Activated T-cell treated with anti-CD3 and anti-CD28 coated beads, Interleukin-2, amount 50 U/mL, for 72 hours (primary cell): ENCODE results near the gene PHOX2A. TPM values are rescaled to one million over a fixed set of nuclear protein-coding genes. Genes with fewer than 3 reads are reported as not detected.
"Not testable (repeated sequence)": the region's sequence is repeated elsewhere in the genome, so short reads cannot be mapped to it uniquely, and the experiment has no call there.

Source experiments
- ATAC-seq, 2 donors: fragments of 150-1000 bp; cut with Tn5 transposase; replicated peaks in 1 of 2; 2 replicates each; pipeline ENCODE4 v1.10.0; 2021; ENCODE audit warnings: moderate library complexity in 2 of 2, mild to moderate bottlenecking in 1 of 2
- DNase-seq, 2 donors: peaks; one replicate each; pipeline ENCODE4 v3.0.0; 2021 to 2022; ENCODE audit warnings: mixed read lengths in 1 of 2
- H3K27ac Mint-ChIP-seq: one replicate; pipeline ENCODE4 v1.8.0; 2022; ENCODE audit warnings: mild to moderate bottlenecking, moderate library complexity, mixed read lengths
- H3K27me3 Mint-ChIP-seq: one replicate; pipeline ENCODE4 v1.8.0; 2022; ENCODE audit warnings: low read depth, mixed read lengths
- H3K36me3 Mint-ChIP-seq, 2 donors: one replicate each; pipeline ENCODE4 v1.8.0; 2022; ENCODE audit warnings: mixed read lengths in 2 of 2, mild to moderate bottlenecking in 1 of 2; ENCODE audit not compliant: insufficient read depth in 2 of 2
- H3K4me1 Mint-ChIP-seq: one replicate; pipeline ENCODE4 v1.8.0; 2022; ENCODE audit warnings: low read depth, mixed read lengths
- H3K4me3 Mint-ChIP-seq, 2 donors: one replicate each; pipeline ENCODE4 v1.8.0; 2022; ENCODE audit warnings: mild to moderate bottlenecking in 2 of 2, mixed read lengths in 2 of 2, moderate library complexity in 2 of 2
- H3K9me3 Mint-ChIP-seq, 2 donors: one replicate each; pipeline ENCODE4 v1.8.0; 2022; ENCODE audit warnings: mixed read lengths in 2 of 2
- total RNA-seq, 2 donors: library from RNA; stranded (reverse); gene quantifications; one replicate each; pipeline ENCODE4 v1.2.3, GENCODE V29; 2022

Gene PHOX2A
- not detected for total RNA-seq

DNA sequence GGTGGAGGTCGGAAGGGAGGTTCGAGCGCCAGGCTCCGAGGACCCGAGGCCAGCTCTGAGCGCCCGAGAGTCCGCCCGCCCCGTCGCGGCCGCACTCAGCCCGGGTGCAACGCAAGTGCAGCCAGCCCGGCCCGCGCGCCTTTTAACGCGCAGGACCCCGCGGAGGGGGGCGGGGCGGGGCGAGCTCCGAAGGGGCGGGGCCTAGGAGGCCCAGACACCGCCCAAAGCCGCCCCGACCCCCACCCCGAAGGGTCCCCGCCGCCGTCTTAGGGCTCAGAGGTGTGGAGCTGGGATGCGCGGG, at the start of gene PHOX2A:
PHOX2A (minus strand) TSS at position 117 of the 301 bp plus-strand sequence. CDS start 172 bp downstream, outside the sequence.
- no peak within 1 kb of the TSS for H3K27ac Mint-ChIP-seq
- peak within 1 kb of the TSS; percentile 26 to 51 for H3K4me3 Mint-ChIP-seq
- H3K36me3 Mint-ChIP-seq: peaks cover 0 to 5% of the 10 kb centered on the region in 2 donors
- DNase-seq (no peak), ATAC-seq (peak in 1 of 2 donors; percentile 10)
- H3K9me3 Mint-ChIP-seq: no peaks in the 10 kb centered on the region
- H3K27me3 Mint-ChIP-seq: peaks cover 43% of the 10 kb centered on the region
- peaks cover 22% of the 10 kb centered on the region for H3K4me1 Mint-ChIP-seq

DNA sequence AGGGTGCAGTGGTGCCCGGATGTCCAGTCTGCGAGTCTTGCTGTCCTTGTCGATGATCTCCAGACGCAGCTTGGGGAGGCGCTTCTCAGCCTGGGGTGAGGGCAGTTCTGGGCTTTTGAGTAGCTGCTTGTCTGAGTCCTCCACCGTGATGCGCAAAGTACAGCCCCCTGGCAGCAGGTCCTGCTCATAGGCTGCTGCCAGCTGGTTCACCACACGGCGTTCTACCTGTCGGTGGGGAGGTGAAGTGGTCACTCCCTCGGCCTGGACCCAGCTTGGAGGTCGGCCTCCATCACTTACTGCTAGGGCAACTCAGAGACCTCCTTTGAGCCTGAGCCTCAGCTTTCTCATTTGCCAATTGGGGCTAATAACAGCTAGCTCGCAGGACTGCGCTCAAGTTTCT, 49.4 kb upstream of the PHOX2A start:
- Mint-ChIP-seq H3K9me3 (no peaks in the 10 kb centered on the region), H3K4me3 (no peak overlapping the region), H3K36me3 (no peaks in the 10 kb centered on the region), H3K27me3 (no peaks in the 10 kb centered on the region), H3K27ac (no peak overlapping the region), H3K4me1 (no peaks in the 10 kb centered on the region)
- ATAC-seq: no peak
- no peak for DNase-seq

DNA sequence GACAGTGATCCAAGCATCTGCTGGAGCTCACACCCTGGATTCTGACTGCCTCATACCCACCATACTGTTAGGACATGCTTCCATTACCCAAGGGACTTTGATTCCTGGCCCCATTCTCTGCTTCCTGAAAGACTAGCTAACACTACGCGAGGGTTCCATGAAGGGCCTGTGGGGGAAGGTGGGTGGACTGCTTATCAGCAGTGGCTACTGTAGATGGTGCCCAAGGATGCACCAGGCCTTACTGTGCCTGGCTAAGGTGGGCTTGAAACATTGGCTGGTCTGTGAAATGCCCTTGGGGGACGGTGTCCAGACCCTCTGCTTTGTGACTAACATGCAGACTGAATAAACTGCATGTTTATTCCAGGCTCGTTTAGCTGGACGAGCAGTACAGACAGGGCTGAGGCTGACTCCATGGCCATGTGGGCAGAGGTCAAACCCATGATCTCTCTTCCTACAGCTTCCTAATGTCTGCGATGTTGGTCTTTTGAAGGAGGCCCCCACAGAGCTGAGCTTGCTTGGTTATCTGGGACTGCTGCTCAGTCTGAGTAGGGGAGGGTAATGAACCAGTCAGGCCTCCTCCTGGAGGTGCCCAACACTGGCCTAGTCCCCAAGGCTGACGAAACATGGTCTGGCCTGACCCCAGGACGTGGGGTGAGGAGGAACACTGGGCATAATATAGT, 48.3 kb upstream of the PHOX2A start:
- Mint-ChIP-seq H3K9me3 (no peaks in the 10 kb centered on the region), H3K27me3 (no peaks in the 10 kb centered on the region), H3K4me1 (no peaks in the 10 kb centered on the region), H3K36me3 (no peaks in the 10 kb centered on the region), H3K4me3 (no peak overlapping the region), H3K27ac (no peak overlapping the region)
- DNase-seq: no peak
- ATAC-seq: no peak

DNA sequence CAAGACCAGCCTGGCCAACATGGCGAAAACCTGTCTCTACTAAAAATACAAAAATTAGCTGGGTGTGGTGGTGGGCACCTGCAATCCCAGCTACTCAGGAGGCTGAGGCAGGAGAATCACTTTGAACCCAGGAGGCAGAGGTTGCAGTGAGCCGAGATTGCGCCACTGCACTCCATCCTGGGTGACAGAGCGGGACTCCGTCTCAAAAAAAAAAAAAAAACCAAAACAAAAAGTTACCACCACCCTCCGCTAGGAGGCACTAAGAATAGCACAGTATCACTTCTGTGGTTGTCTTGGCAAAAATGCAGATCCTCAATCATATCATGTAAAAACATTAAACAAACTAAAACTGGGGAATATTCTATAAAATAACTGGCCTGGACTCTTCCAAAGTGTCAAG, 46.8 kb upstream of the PHOX2A start:
- H3K36me3 Mint-ChIP-seq, H3K9me3 Mint-ChIP-seq, H3K27me3 Mint-ChIP-seq, H3K4me1 Mint-ChIP-seq, H3K4me3 Mint-ChIP-seq: not testable (repeated sequence)
- DNase-seq (peak in 1 of 2 donors; percentile 23), ATAC-seq (peak in 1 of 2 donors; percentile 44)
- H3K27ac Mint-ChIP-seq: peak overlapping the region; percentile 42

DNA sequence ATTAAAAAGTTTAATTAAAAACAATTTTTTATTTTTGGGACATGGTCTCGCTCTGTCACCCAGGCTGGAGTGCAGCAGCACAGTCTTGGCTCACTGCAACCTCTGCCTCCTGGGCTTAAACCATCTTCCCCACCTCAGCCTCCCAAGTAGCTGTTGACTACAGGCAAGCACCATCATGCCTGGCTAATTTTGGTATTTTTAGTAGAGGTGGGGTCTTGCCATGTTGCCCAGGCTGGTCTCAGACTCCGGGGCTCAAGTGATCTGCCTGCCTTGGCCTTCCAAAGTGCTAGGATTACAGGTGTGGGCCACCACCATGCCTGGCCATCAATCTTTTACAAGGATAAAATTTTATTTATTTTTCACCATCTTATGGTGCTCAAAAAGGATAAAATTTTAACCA, 43.3 kb upstream of the PHOX2A start:
- H3K36me3 Mint-ChIP-seq: no peaks in the 10 kb centered on the region

DNA sequence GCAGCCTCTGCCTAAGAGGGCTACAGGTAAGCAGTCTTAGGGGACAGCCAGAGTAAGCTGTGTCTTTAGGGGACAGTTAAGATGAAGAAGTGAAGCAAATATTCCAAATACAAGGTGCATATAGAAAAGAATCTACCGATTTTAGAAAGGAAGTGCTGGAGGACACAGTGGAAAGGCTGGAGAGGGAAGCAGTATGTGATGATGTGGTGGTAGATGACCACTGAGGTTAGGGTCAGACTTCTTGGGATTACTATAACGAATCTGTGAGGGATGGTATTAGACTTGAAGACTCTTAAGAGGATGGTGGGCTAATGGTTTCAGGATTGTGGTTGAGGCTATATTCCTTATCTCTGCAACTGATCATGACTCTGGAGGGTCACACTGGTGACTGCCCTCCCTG, 40.0 kb upstream of the PHOX2A start:
- H3K27me3 Mint-ChIP-seq: peaks cover 16% of the 10 kb centered on the region
- no peaks in the 10 kb centered on the region for H3K4me1 Mint-ChIP-seq
- ATAC-seq: no peak
- H3K27ac Mint-ChIP-seq: no peak overlapping the region
- H3K4me3 Mint-ChIP-seq: no peak overlapping the region
- DNase-seq: no peak
- H3K36me3 Mint-ChIP-seq: no peaks in the 10 kb centered on the region
- H3K9me3 Mint-ChIP-seq: peaks cover 0 to 2% of the 10 kb centered on the region in 2 donors

More for the DNA sequence above, 43.3 kb upstream of the PHOX2A start:
- no peaks in the 10 kb centered on the region for H3K4me1 Mint-ChIP-seq
- no peak overlapping the region for H3K4me3 Mint-ChIP-seq
- H3K9me3 Mint-ChIP-seq: no peaks in the 10 kb centered on the region
- peaks cover 16% of the 10 kb centered on the region for H3K27me3 Mint-ChIP-seq
- no peak for DNase-seq
- no peak overlapping the region for H3K27ac Mint-ChIP-seq
- ATAC-seq: no peak

DNA sequence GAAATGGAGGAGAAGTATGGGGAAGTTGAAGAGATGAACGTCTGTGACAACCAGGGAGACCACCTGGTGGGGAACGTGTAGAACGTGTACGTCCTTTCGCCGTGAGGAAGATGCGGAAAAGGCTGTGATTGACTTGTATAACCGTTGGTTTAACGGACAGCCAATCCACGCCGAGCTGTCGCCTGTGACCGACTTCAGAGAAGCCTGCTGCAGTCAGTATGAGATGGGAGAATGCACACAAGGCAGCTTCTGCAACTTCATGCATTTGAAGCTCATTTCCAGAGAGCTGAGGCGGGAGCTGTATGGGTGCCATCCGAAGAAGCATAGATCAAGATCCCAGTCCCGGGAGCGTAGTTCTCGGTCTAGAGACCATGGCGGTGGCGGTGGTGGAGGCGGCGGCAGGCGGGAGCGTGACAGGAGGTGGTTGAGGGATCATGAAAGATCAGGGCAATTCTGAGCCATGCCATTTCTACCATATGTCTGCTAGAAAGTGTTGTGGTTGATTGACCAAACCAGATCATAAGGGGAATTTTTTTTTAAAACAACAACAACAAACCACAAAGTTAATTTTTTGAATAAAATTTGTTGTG, 36.8 kb upstream of the PHOX2A start:
- H3K4me3 Mint-ChIP-seq: no peak overlapping the region
- no peaks in the 10 kb centered on the region for H3K4me1 Mint-ChIP-seq
- H3K36me3 Mint-ChIP-seq: no peaks in the 10 kb centered on the region
- DNase-seq (no peak), ATAC-seq (no peak)
- no peak overlapping the region for H3K27ac Mint-ChIP-seq
- peaks cover 16% of the 10 kb centered on the region for H3K27me3 Mint-ChIP-seq
- H3K9me3 Mint-ChIP-seq: peaks cover 0 to 2% of the 10 kb centered on the region in 2 donors

DNA sequence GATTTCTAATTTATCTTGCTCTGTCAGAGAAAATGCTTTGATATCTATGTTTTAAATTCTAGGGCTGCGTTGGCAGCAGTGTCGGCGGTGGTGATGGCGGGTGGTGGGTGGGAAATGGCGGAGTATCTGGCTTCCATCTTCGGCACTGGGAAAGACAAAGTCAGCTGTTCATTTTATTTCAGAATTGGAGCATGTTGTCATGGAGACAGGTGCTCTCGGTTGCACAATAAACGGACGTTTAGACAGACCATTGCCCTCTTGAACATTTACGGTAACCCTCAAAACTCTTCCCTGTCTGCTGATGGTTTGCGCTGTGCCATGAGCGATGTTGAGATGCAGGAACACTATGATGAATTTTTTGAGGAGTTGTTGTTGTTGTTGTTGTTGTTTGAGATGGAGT, 36.1 kb upstream of the PHOX2A start:
- Mint-ChIP-seq H3K27me3 (peaks cover 16% of the 10 kb centered on the region), H3K4me1 (no peaks in the 10 kb centered on the region), H3K27ac (no peak overlapping the region), H3K36me3 (no peaks in the 10 kb centered on the region), H3K9me3 (peaks cover 0 to 2% of the 10 kb centered on the region in 2 donors), H3K4me3 (no peak overlapping the region)
- DNase-seq: no peak
- ATAC-seq: no peak

DNA sequence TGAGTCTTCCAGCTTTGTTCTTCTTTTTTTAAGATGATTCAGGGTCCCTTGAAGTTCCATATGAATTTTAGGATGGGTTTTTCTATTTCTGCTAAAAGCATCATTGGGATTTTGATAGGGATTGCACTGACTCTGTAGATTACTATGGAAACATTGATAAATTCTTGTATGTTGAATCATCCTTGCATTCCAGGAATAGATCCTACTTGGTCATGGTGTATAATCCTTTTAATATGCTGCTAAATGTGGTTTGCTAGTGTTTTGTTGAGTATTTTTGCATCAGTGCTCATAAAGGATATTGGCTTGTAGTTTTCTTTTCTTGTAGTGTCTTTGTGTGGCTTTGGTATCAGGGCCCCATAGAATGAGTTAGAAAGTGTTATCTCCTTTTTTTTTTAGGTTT, 34.9 kb upstream of the PHOX2A start:
- Mint-ChIP-seq H3K27me3 (peaks cover 11% of the 10 kb centered on the region), H3K27ac (no peak overlapping the region), H3K4me3 (no peak overlapping the region), H3K9me3 (peaks cover 0 to 2% of the 10 kb centered on the region in 2 donors), H3K36me3 (no peaks in the 10 kb centered on the region), H3K4me1 (no peaks in the 10 kb centered on the region)
- no peak for ATAC-seq
- no peak for DNase-seq

DNA sequence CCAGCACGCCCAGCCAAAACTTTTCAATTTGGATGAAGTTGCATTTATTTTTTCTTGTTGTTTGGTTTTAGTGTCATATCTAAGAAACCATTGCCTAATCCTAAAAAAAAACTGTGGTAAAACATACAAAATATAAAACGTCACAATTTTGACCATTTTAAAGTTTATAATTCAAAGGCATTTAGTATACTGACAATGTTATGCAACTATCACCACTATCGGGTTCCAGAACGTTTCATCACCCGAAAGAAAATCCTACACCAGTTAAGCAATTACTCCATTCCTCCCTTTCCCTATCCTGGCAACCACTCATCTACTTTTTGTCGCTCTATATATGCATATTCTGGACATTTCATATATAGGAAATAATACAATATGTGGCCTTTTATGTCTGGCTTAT, 30.5 kb upstream of the PHOX2A start:
- ATAC-seq (no peak), DNase-seq (no peak)
- Mint-ChIP-seq H3K27me3 (peaks cover 10% of the 10 kb centered on the region), H3K9me3 (no peaks in the 10 kb centered on the region), H3K36me3 (no peaks in the 10 kb centered on the region), H3K4me3 (no peak overlapping the region), H3K4me1 (peaks cover 18% of the 10 kb centered on the region), H3K27ac (no peak overlapping the region)

DNA sequence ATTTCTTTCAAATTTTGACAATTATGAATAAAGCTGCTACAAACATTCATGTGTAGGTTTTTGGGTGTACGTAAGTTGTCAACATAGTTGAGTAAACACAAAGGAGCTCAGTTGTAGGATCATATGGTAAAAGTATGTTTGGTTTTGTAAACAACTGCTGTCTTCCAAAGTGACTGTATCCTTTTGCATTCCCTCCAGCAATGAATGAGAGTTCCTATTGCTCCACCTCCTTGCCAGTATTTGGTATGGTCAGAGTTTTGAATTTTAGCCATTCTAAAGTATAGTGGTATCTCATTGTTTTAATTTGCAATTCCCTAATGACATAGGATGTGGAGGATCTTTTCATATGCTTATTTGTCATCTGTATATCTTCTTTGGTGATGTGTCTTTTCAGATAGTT, 28.0 kb upstream of the PHOX2A start:
- H3K27me3 Mint-ChIP-seq: peaks cover 17% of the 10 kb centered on the region

DNA sequence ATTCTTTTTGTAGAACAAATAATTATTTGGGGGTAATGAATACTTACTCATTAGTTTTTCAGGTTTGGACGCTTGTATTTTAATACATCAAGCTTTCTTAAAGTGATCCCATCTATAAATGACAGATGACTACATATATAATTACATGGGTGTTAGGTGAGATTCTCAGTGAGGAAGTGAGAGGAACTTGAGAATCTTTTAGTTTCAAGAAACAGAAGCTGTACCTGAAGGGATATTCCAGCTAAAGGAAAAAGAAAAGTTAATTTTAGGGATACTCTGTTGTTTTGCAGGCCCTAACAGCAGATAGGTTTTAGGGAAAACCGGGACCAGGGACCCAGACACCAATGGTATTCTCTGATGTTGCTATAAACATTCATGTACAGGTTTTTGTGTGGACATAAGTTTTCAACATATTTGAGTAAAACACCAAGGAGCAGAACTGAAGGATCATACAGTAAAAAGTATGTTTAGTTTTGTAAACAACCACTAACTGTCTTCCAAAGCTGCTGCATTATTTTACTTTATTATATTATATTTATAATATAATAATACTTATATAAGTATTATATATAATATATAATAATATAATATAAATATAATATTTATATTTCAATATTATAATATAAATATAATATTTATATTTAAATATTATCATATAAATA, 24.1 kb upstream of the PHOX2A start:
- Mint-ChIP-seq H3K27me3 (peaks cover 35% of the 10 kb centered on the region), H3K36me3 (peaks cover 0 to 2% of the 10 kb centered on the region in 2 donors), H3K4me1 (peaks cover 22% of the 10 kb centered on the region), H3K27ac (no peak overlapping the region), H3K9me3 (peaks cover 2 to 7% of the 10 kb centered on the region in 2 donors), H3K4me3 (no peak overlapping the region)
- ATAC-seq (peak in 1 of 2 donors; percentile 14), DNase-seq (no peak)

More for the DNA sequence above, 28.0 kb upstream of the PHOX2A start:
- Mint-ChIP-seq H3K4me3 (no peak overlapping the region), H3K4me1 (peaks cover 23% of the 10 kb centered on the region), H3K36me3 (no peaks in the 10 kb centered on the region), H3K9me3 (no peaks in the 10 kb centered on the region), H3K27ac (no peak overlapping the region)
- DNase-seq: no peak
- ATAC-seq: no peak

DNA sequence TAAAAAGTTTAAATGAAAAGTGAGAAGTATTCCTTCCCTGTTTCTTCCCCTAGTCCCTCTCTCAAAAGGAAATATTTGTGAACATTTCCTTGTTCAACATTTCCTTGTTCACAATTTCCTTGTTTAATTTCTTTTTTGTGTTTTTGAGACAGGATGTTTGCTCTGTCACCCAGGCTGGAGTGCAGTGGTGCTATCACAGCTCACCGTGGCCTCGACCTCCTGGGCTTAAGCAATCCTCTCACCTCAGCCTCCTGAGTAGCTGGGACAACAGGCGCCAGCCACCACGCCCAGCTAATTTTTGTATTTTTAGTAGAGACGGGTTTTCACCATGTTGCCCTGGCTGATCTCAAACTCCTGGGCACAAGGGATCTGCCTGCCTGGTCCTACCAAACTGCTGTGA, 23.0 kb upstream of the PHOX2A start:
- not testable (repeated sequence) for H3K27ac Mint-ChIP-seq, H3K4me3 Mint-ChIP-seq, H3K36me3 Mint-ChIP-seq, H3K9me3 Mint-ChIP-seq, DNase-seq, ATAC-seq
- Mint-ChIP-seq H3K27me3 (peaks cover 35% of the 10 kb centered on the region), H3K4me1 (peaks cover 23% of the 10 kb centered on the region)
